Glutamatergic neuron (in vitro differentiated cells): ENCODE measurements around the gene NEDD1. TPM values are rescaled to one million over a fixed set of nuclear protein-coding genes. Genes with fewer than 3 reads are reported as not detected.
A peak's percentile ranks its signal among the peaks of the same experiment; 100 is the strongest.

Experiments
- DNase-seq: peaks from one replicate; pipeline ENCODE4 v3.0.0; 2022
- H3K27ac Mint-ChIP-seq: one replicate; pipeline ENCODE4 v1.8.0; 2020; ENCODE audit warnings: mild to moderate bottlenecking, mixed read lengths, inconsistent platforms; ENCODE audit not compliant: unreplicated experiment
- H3K27me3 Mint-ChIP-seq: one replicate; pipeline ENCODE4 v1.8.0; 2020; ENCODE audit warnings: mild to moderate bottlenecking, moderate library complexity, mixed read lengths, inconsistent platforms; ENCODE audit not compliant: unreplicated experiment
- H3K36me3 Mint-ChIP-seq: one replicate; pipeline ENCODE4 v1.8.0; 2020; ENCODE audit warnings: mild to moderate bottlenecking, mixed read lengths, inconsistent platforms; ENCODE audit not compliant: unreplicated experiment
- H3K4me1 Mint-ChIP-seq: one replicate; pipeline ENCODE4 v1.8.0; 2020; ENCODE audit warnings: mild to moderate bottlenecking, low read depth, mixed read lengths, inconsistent platforms; ENCODE audit not compliant: unreplicated experiment
- H3K4me3 Mint-ChIP-seq: one replicate; pipeline ENCODE4 v1.8.0; 2020; ENCODE audit warnings: mild to moderate bottlenecking, mixed read lengths, inconsistent platforms; ENCODE audit not compliant: unreplicated experiment
- H3K9me3 Mint-ChIP-seq: one replicate; pipeline ENCODE4 v1.8.0; 2020; ENCODE audit warnings: mild to moderate bottlenecking, moderate library complexity, mixed read lengths, inconsistent platforms; ENCODE audit not compliant: unreplicated experiment
- CTCF ChIP-seq: fragments of 200-600 bp; sonication (generic); IDR thresholded peaks from one replicate; pipeline ENCODE4 v1.5.0; 2021; ENCODE audit not compliant: partially characterized antibody, unreplicated experiment
- total RNA-seq: library from RNA; stranded (reverse); fragmentation: NEBNext Ultra II Directional; extraction: Animal tissue kit (Norgen Biotek cat#: 25700); gene quantifications from one replicate; pipeline ENCODE4 v1.2.1, GENCODE V29; 2021; ENCODE audit not compliant: unreplicated experiment

Gene NEDD1
- total RNA-seq, 1 donor from 2014 or later, result 11.4 TPM

- DNase-seq, result no peak
- Mint-ChIP-seq H3K4me1 (peaks cover 8% of the 10 kb centered on the region), H3K27me3 (peaks cover 2% of the 10 kb centered on the region), H3K36me3 (no peaks in the 10 kb centered on the region), H3K27ac (no peak overlapping the region), H3K9me3 (no peaks in the 10 kb centered on the region), H3K4me3 (peak overlapping the region; percentile 92)
- TF ChIP-seq CTCF, result no peak
These were observed 1.3 kb downstream of the NEDD1 start for GRCh38 chr12:96908423-96908675.

- H3K4me3 Mint-ChIP-seq, result no peak overlapping the region
These were observed 5.2 kb downstream of the NEDD1 start for GRCh38 chr12:96912261-96912660.

GRCh38 chr12:96912943-96913342 is 5.9 kb downstream of the NEDD1 start:
- Mint-ChIP-seq H3K4me1 (peaks cover 5% of the 10 kb centered on the region), H3K27ac (no peak overlapping the region), H3K27me3 (peaks cover 2% of the 10 kb centered on the region), H3K9me3 (no peaks in the 10 kb centered on the region), H3K4me3 (no peak overlapping the region), H3K36me3 (no peaks in the 10 kb centered on the region)
- no peak for DNase-seq
- no peak for TF ChIP-seq CTCF

More at GRCh38 chr12:96912261-96912660, 5.2 kb downstream of the NEDD1 start:
- peaks cover 8% of the 10 kb centered on the region for H3K4me1 Mint-ChIP-seq
- no peaks in the 10 kb centered on the region for H3K9me3 Mint-ChIP-seq
- H3K27ac Mint-ChIP-seq, result no peak overlapping the region
- no peak for DNase-seq
- TF ChIP-seq CTCF, result no peak
- H3K36me3 Mint-ChIP-seq, result no peaks in the 10 kb centered on the region
- H3K27me3 Mint-ChIP-seq, result peaks cover 2% of the 10 kb centered on the region

- Mint-ChIP-seq H3K27me3 (no peaks in the 10 kb centered on the region), H3K4me3 (no peak overlapping the region), H3K27ac (no peak overlapping the region), H3K36me3 (no peaks in the 10 kb centered on the region), H3K9me3 (no peaks in the 10 kb centered on the region), H3K4me1 (no peaks in the 10 kb centered on the region)
- no peak for DNase-seq
- TF ChIP-seq CTCF, result no peak
These were observed 12.6 kb downstream of the NEDD1 start for GRCh38 chr12:96919510-96920210.

- Mint-ChIP-seq H3K4me1 (no peaks in the 10 kb centered on the region), H3K4me3 (no peak overlapping the region), H3K27ac (no peak overlapping the region), H3K27me3 (no peaks in the 10 kb centered on the region), H3K36me3 (peaks cover 5% of the 10 kb centered on the region), H3K9me3 (no peaks in the 10 kb centered on the region)
- DNase-seq, result no peak
- no peak for TF ChIP-seq CTCF
These were observed 41.7 kb downstream of the NEDD1 start for GRCh38 chr12:96948782-96949181.
